Astrocyte (in vitro differentiated cells and primary cell): ENCODE data around the gene BMPR1A. TPM values are rescaled to one million over a fixed set of nuclear protein-coding genes. Genes with fewer than 3 reads are reported as not detected.
A peak's percentile ranks its signal among the peaks of the same experiment; 100 is the strongest.

Experiments
- DNase-seq: peaks from one replicate; pipeline ENCODE4 v3.0.0-alpha.2; 2010; ENCODE audit warnings: low read depth
- FAIRE-seq: peaks from 2 replicates; lab custom pipeline; 2011; peaks lifted over from hg19 to GRCh38; lab: Jason Lieb, UNC
- H2AFZ ChIP-seq: 2 replicates; pipeline ENCODE4 v1.6.0; 2012; ENCODE audit warnings: low read depth, low read length, inconsistent platforms
- H3K27ac ChIP-seq: 2 replicates; pipeline ENCODE4 v1.5.1; 2011; ENCODE audit warnings: low read depth, low read length, inconsistent platforms
- H3K27me3 ChIP-seq: 2 replicates; pipeline ENCODE4 v1.6.0; 2011; ENCODE audit warnings: low read length, inconsistent platforms; ENCODE audit not compliant: insufficient read depth
- H3K36me3 ChIP-seq: 2 replicates; pipeline ENCODE4 v1.5.1; 2011; ENCODE audit warnings: low read length, inconsistent platforms; ENCODE audit not compliant: insufficient read depth
- H3K4me1 ChIP-seq: 2 replicates; pipeline ENCODE4 v1.5.1; 2011; ENCODE audit warnings: low read length, inconsistent platforms; ENCODE audit not compliant: insufficient read depth
- H3K4me2 ChIP-seq: 2 replicates; pipeline ENCODE4 v1.6.0; 2012; ENCODE audit warnings: low read length, inconsistent platforms
- H3K4me3 ChIP-seq: 2 replicates; pipeline ENCODE4 v1.5.1; 2011; ENCODE audit warnings: low read depth, mild to moderate bottlenecking, low read length, inconsistent platforms; ENCODE audit not compliant: insufficient read depth
- H3K79me2 ChIP-seq: 2 replicates; pipeline ENCODE4 v1.6.0; 2012; ENCODE audit warnings: mild to moderate bottlenecking, low read length, inconsistent platforms; ENCODE audit not compliant: insufficient read depth
- H3K9ac ChIP-seq: 2 replicates; pipeline ENCODE4 v1.6.0; 2012; ENCODE audit warnings: mild to moderate bottlenecking, low read length, inconsistent platforms
- H3K9me3 ChIP-seq: 2 replicates; pipeline ENCODE4 v1.5.1; 2012; ENCODE audit warnings: low read depth, mild to moderate bottlenecking, low read length, inconsistent platforms; ENCODE audit not compliant: insufficient read depth
- H4K20me1 ChIP-seq: 2 replicates; pipeline ENCODE4 v1.6.0; 2012; ENCODE audit warnings: low read length, inconsistent platforms; ENCODE audit not compliant: insufficient read depth
- H3K27ac Mint-ChIP-seq: one replicate; pipeline ENCODE4 v1.8.0; 2021; ENCODE audit warnings: mild to moderate bottlenecking, mixed read lengths; ENCODE audit not compliant: unreplicated experiment
- H3K27me3 Mint-ChIP-seq: one replicate; pipeline ENCODE4 v1.8.0; 2021; ENCODE audit warnings: low read depth, mixed read lengths; ENCODE audit not compliant: unreplicated experiment
- H3K36me3 Mint-ChIP-seq: one replicate; pipeline ENCODE4 v1.8.0; 2021; ENCODE audit warnings: low read depth, mixed read lengths; ENCODE audit not compliant: unreplicated experiment
- H3K4me1 Mint-ChIP-seq: one replicate; pipeline ENCODE4 v1.8.0; 2021; ENCODE audit warnings: low read depth, mixed read lengths; ENCODE audit not compliant: unreplicated experiment
- H3K4me3 Mint-ChIP-seq: one replicate; pipeline ENCODE4 v1.8.0; 2021; ENCODE audit warnings: mild to moderate bottlenecking, moderate library complexity, mixed read lengths; ENCODE audit not compliant: unreplicated experiment
- H3K9me3 Mint-ChIP-seq: one replicate; pipeline ENCODE4 v1.8.0; 2021; ENCODE audit warnings: mild to moderate bottlenecking, mixed read lengths; ENCODE audit not compliant: unreplicated experiment
- CTCF ChIP-seq: IDR thresholded peaks from 2 replicates; pipeline ENCODE4 v1.5.1; 2011; ENCODE audit warnings: low read depth, mild to moderate bottlenecking, inconsistent platforms, low read length, moderate library complexity; ENCODE audit not compliant: insufficient read depth
- EZH2 ChIP-seq: IDR thresholded peaks from 2 replicates; pipeline ENCODE4 v1.6.1; 2012; ENCODE audit warnings: mild to moderate bottlenecking, low read length, inconsistent platforms; ENCODE audit not compliant: insufficient read depth
- total RNA-seq: library from RNA; stranded (reverse); gene quantifications from 2 replicates; pipeline ENCODE4 v1.2.1, GENCODE V29; 2021

BMPR1A gene
- total RNA-seq, 1 donor from 2014 or later: 52.2 TPM

DNA sequence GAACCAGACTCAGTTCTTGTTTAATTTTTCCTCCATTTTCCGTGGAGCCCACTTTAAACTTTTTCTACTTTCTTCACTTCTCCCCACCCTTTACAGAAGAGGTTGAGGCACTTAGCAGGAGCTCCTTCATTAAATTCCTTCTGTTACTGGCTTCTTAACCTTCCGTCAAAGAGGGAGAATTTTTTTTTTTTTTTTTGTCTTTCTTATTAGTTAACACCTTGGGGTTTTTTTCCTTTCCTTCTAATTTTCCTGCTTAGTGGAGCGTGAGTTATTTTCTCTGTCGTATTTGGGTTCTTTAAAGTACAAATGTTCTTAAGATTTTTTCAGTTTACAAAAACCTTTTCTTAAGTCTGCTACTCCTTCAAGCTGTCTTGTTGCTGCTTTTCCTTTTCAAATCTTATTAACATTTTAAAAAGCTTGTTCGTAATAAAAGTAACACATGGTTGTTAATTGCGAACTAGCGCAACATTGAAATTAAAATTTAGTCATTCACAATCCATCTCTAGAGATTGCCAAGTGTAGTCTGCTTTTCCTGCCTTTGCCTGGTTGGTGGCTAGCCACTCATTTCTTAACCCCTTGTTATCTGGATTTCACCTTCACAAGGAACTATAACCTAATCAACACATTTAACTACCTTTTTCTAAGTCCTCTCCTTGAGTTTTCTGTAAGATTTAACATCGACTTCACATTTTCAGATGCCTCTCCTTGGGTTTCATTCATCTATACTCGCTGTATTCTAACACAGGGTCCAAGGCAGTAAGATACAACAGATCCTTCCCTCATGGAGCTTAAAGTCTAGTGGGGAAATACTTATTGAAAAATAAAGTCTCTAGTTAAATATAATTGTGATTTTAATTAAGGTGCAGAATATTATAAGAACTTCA lies 2.0 kb downstream of the BMPR1A start:
- peak overlapping the region; percentile 89 for H3K4me3 Mint-ChIP-seq
- Histone ChIP-seq H3K4me1 (peaks cover 6% of the 10 kb centered on the region), H3K27me3 (no peaks in the 10 kb centered on the region), H3K36me3 (no peaks in the 10 kb centered on the region), H3K4me2 (peak overlapping the region; percentile 89), H3K4me3 (peak overlapping the region; percentile 80), H3K9ac (peak overlapping the region; percentile 91), H3K9me3 (no peaks in the 10 kb centered on the region), H2AFZ (no peak overlapping the region), H3K27ac (peak overlapping the region; percentile 77), H4K20me1 (peaks cover 55% of the 10 kb centered on the region), H3K79me2 (peaks cover 79% of the 10 kb centered on the region)
- H3K36me3 Mint-ChIP-seq: no peaks in the 10 kb centered on the region
- H3K27me3 Mint-ChIP-seq: no peaks in the 10 kb centered on the region
- no peaks in the 10 kb centered on the region for H3K9me3 Mint-ChIP-seq
- TF ChIP-seq CTCF (no peak), EZH2 (no peak)
- H3K27ac Mint-ChIP-seq: peak overlapping the region; percentile 90
- peaks cover 22% of the 10 kb centered on the region for H3K4me1 Mint-ChIP-seq
- FAIRE-seq (peak; percentile 9), DNase-seq (no peak)

DNA sequence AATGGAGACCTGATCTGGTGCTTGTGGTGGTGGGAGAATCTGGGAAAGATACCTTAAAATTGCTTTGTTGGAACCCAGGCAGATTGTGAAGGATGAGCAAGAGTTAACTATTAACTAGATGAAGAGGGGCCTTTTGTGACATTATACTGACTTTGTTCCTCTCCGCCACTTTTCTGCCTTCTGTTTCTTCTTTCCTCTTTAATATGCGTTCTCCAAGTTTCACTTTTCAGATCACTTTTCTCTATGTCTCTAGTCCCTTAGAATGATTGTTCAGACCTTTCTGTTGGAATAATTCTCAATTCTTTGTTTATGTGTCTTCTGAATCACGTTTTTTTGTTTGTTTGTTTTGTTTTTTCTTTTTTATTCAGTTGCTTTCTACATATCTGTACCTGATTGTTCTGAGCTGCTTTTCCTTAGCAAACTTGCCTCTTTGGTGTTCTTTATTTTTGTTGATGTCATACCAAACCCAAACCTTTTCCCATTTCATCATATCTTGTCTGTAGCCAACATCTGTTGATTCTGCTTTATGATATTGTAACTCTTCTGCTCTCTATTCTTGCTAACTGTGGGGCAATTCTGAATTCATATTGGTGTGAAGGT lies 2.8 kb downstream of the BMPR1A start:
- H3K4me3 Mint-ChIP-seq: peak overlapping the region; percentile 89
- no peaks in the 10 kb centered on the region for H3K27me3 Mint-ChIP-seq
- Histone ChIP-seq H3K27me3 (no peaks in the 10 kb centered on the region), H2AFZ (no peak overlapping the region), H3K27ac (no peak overlapping the region), H3K79me2 (peaks cover 79% of the 10 kb centered on the region), H3K36me3 (no peaks in the 10 kb centered on the region), H3K4me3 (peak overlapping the region; percentile 80), H3K4me1 (peaks cover 6% of the 10 kb centered on the region), H3K9me3 (no peaks in the 10 kb centered on the region), H4K20me1 (peaks cover 57% of the 10 kb centered on the region), H3K9ac (peak overlapping the region; percentile 18), H3K4me2 (peak overlapping the region; percentile 89)
- FAIRE-seq (peak; percentile 26), DNase-seq (no peak)
- H3K9me3 Mint-ChIP-seq: no peaks in the 10 kb centered on the region
- no peak for TF ChIP-seq EZH2
- no peak for TF ChIP-seq CTCF
- H3K27ac Mint-ChIP-seq: peak overlapping the region; percentile 28
- H3K4me1 Mint-ChIP-seq: peaks cover 18% of the 10 kb centered on the region
- no peaks in the 10 kb centered on the region for H3K36me3 Mint-ChIP-seq
